ENCODE measurements around the gene LRRC15. TPM values are rescaled to one million over a fixed set of nuclear protein-coding genes. Genes with fewer than 3 reads are reported as not detected.

LRRC15 gene
- total RNA-seq, 1 donor from 2014 or later, result not detected

GRCh38 chr3:194351952-194352536 lies 17.5 kb downstream of the LRRC15 start:
- Mint-ChIP-seq H3K27ac (no peak overlapping the region), H3K4me1 (no peaks in the 10 kb centered on the region), H3K27me3 (no peaks in the 10 kb centered on the region), H3K36me3 (ENCODE audit: low read depth) (no peaks in the 10 kb centered on the region), H3K9me3 (no peaks in the 10 kb centered on the region), H3K4me3 (no peak overlapping the region)
- ChIA-PET CTCF (no interaction called here), POLR2A (no interaction called here)
- ATAC-seq (ENCODE audit: low read depth), result no peak
- DNase-seq, result no peak
- TF ChIP-seq CTCF (IDR thresholded peaks at IDR 0.05), result no peak
- intact Hi-C loops (cut with micrococcal nuclease), result no loop called here

GRCh38 chr3:194351080-194351672 lies 18.4 kb downstream of the LRRC15 start, which contains the start of gene CPN2:
CPN2 (minus strand) TSS chr3:194351328; CDS start chr3:194342702, 8,626 bp downstream.
- ATAC-seq (ENCODE audit: low read depth) (no peak), DNase-seq (no peak)
- intact Hi-C loops (cut with micrococcal nuclease), result no loop called here
- Mint-ChIP-seq H3K27me3 (no peaks in the 10 kb centered on the region), H3K27ac (peak within 1 kb of the TSS; percentile 4), H3K4me1 (no peaks in the 10 kb centered on the region), H3K4me3 (no peak within 1 kb of the TSS), H3K36me3 (ENCODE audit: low read depth) (no peaks in the 10 kb centered on the region), H3K9me3 (no peaks in the 10 kb centered on the region)
- ChIA-PET POLR2A (no interaction called here), CTCF (no interaction called here)
- no peak for TF ChIP-seq CTCF (IDR thresholded peaks at IDR 0.05)

- POLR2A ChIA-PET, result no interaction called here
These were observed 18.8 kb downstream of the LRRC15 start for GRCh38 chr3:194350726-194351071.

GRCh38 chr3:194348354-194348753 lies 21.2 kb downstream of the LRRC15 start:
- POLR2A ChIA-PET, result no interaction called here
- ATAC-seq (ENCODE audit: low read depth), result no peak
- H3K27ac Mint-ChIP-seq, result no peak overlapping the region
- no peak overlapping the region for H3K4me3 Mint-ChIP-seq
- intact Hi-C loops (cut with micrococcal nuclease), result loop anchor here (10.0 kb wide), 1 partner anchor 1534 kb away; no protein-coding TSS in a partner anchor
- no peaks in the 10 kb centered on the region for H3K9me3 Mint-ChIP-seq
- H3K36me3 Mint-ChIP-seq (ENCODE audit: low read depth), result no peaks in the 10 kb centered on the region
- no peak for TF ChIP-seq CTCF (IDR thresholded peaks at IDR 0.05)
- H3K27me3 Mint-ChIP-seq, result peaks cover 3% of the 10 kb centered on the region
- CTCF ChIA-PET, result no interaction called here
- no peaks in the 10 kb centered on the region for H3K4me1 Mint-ChIP-seq
- DNase-seq, result no peak

More at GRCh38 chr3:194350726-194351071, 18.8 kb downstream of the LRRC15 start:
- H3K36me3 Mint-ChIP-seq (ENCODE audit: low read depth), result no peaks in the 10 kb centered on the region
- intact Hi-C loops (cut with micrococcal nuclease), result no loop called here
- no peak for ATAC-seq (ENCODE audit: low read depth)
- H3K9me3 Mint-ChIP-seq, result no peaks in the 10 kb centered on the region
- no peaks in the 10 kb centered on the region for H3K4me1 Mint-ChIP-seq
- H3K27ac Mint-ChIP-seq, result no peak overlapping the region
- CTCF ChIA-PET, result no interaction called here
- no peak overlapping the region for H3K4me3 Mint-ChIP-seq
- no peak for DNase-seq
- no peak for TF ChIP-seq CTCF (IDR thresholded peaks at IDR 0.05)
- peaks cover under 1% of the 10 kb centered on the region for H3K27me3 Mint-ChIP-seq

- no peak for TF ChIP-seq CTCF (IDR thresholded peaks at IDR 0.05)
- DNase-seq, result no peak
- POLR2A ChIA-PET, result no interaction called here
- peaks cover 5% of the 10 kb centered on the region for H3K27me3 Mint-ChIP-seq
- no peaks in the 10 kb centered on the region for H3K4me1 Mint-ChIP-seq
- H3K4me3 Mint-ChIP-seq, result no peak overlapping the region
- CTCF ChIA-PET, result interaction anchor here (0.9 to 6.5 kb wide), 4 partner anchors 11 to 690 kb away, joined by 3 to 55 read pairs (median 3); no protein-coding TSS in a partner anchor
- intact Hi-C loops (cut with micrococcal nuclease), result loop anchor here (10.0 kb wide), 1 partner anchor 1532 kb away; no protein-coding TSS in a partner anchor
- ATAC-seq (ENCODE audit: low read depth), result no peak
- H3K27ac Mint-ChIP-seq, result no peak overlapping the region
- no peaks in the 10 kb centered on the region for H3K9me3 Mint-ChIP-seq
- no peaks in the 10 kb centered on the region for H3K36me3 Mint-ChIP-seq (ENCODE audit: low read depth)
These were observed 22.9 kb downstream of the LRRC15 start for GRCh38 chr3:194346621-194347020.
